Liver (tissue), 9 donors: ENCODE data around the gene GRIA3. TPM values are rescaled to one million over a fixed set of nuclear protein-coding genes. Genes with fewer than 3 reads are reported as not detected.

Experiments
- DNase-seq: peaks from one replicate; pipeline ENCODE4 v3.0.0-alpha.2; 2017; ENCODE audit warnings: low spot score
- H3K27ac ChIP-seq, 2 donors: one replicate each; pipeline ENCODE4 v1.7.0; 2013; ENCODE audit warnings: inconsistent platforms in 2 of 2, low read length in 2 of 2, control low read depth in 1 of 2, low read depth in 1 of 2, mild to moderate bottlenecking in 1 of 2
- H3K27me3 ChIP-seq, 4 donors: one replicate each; pipeline versions ENCODE4 v1.6.1 to v1.7.0; 2013; ENCODE audit warnings: low read length in 3 of 4, inconsistent platforms in 1 of 4, mild to moderate bottlenecking in 1 of 4, moderate library complexity in 1 of 4; ENCODE audit not compliant: control insufficient read depth in 4 of 4, insufficient read depth in 4 of 4
- H3K36me3 ChIP-seq, 4 donors: one replicate each; pipeline versions ENCODE4 v1.6.1 to v1.7.0; 2013; ENCODE audit warnings: low read length in 3 of 4, mild to moderate bottlenecking in 3 of 4, low read depth in 1 of 4, moderate library complexity in 1 of 4; ENCODE audit not compliant: control insufficient read depth in 4 of 4, insufficient read depth in 3 of 4
- H3K4me1 ChIP-seq, 4 donors: one replicate each; pipeline versions ENCODE4 v1.6.1 to v1.7.0; 2013; ENCODE audit warnings: low read length in 3 of 4, mild to moderate bottlenecking in 3 of 4, moderate library complexity in 1 of 4; ENCODE audit not compliant: control insufficient read depth in 4 of 4, insufficient read depth in 4 of 4
- H3K4me3 ChIP-seq, 3 donors: one replicate each; pipeline versions ENCODE4 v1.6.1 to v1.7.0; 2013; ENCODE audit warnings: low read length in 3 of 3, control low read depth in 1 of 3, low read depth in 1 of 3, mild to moderate bottlenecking in 1 of 3
- H3K9ac ChIP-seq, 2 donors: one replicate each; pipeline ENCODE4 v1.7.0; 2013; ENCODE audit warnings: low read length in 2 of 2, mild to moderate bottlenecking in 2 of 2, moderate library complexity in 2 of 2, control low read depth in 1 of 2, low read depth in 1 of 2
- H3K9me3 ChIP-seq, 4 donors: one replicate each; pipeline versions ENCODE4 v1.6.1 to v1.7.0; 2013; ENCODE audit warnings: low read length in 3 of 4; ENCODE audit not compliant: control insufficient read depth in 4 of 4
- EGR1 ChIP-seq, 2 donors: IDR thresholded peaks; 2 replicates each; pipeline ENCODE4 v1.6.1; 2016 to 2018; ENCODE audit warnings: antibody characterized with exemption in 2 of 2, low read depth in 2 of 2
- FOXA1 ChIP-seq: IDR thresholded peaks from 2 replicates; pipeline ENCODE4 v1.6.1; 2016; ENCODE audit warnings: antibody characterized with exemption
- FOXA2 ChIP-seq: IDR thresholded peaks from 2 replicates; pipeline ENCODE4 v1.6.1; 2016; ENCODE audit warnings: antibody characterized with exemption
- GABPA ChIP-seq, 2 donors: IDR thresholded peaks in 1 of 2; conservative IDR thresholded peaks in 1 of 2; 2 replicates each; pipeline ENCODE4 v1.6.1; 2016; ENCODE audit warnings: antibody characterized with exemption in 2 of 2, mild to moderate bottlenecking in 1 of 2, moderate library complexity in 1 of 2
- HNF4A ChIP-seq, 2 donors: conservative IDR thresholded peaks; 2 replicates each; pipeline ENCODE4 v1.6.1; 2016; ENCODE audit warnings: antibody characterized with exemption in 2 of 2, mild to moderate bottlenecking in 2 of 2
- HNF4G ChIP-seq: IDR thresholded peaks from 2 replicates; pipeline ENCODE4 v1.6.1; 2016; ENCODE audit warnings: antibody characterized with exemption
- JUND ChIP-seq, 2 donors: IDR thresholded peaks; 2 replicates each; pipeline ENCODE4 v1.6.1; 2016; ENCODE audit warnings: antibody characterized with exemption in 2 of 2
- NR2F2 ChIP-seq: IDR thresholded peaks from 2 replicates; pipeline ENCODE4 v1.6.1; 2016; ENCODE audit warnings: antibody characterized with exemption
- RAD21 ChIP-seq, 2 donors: IDR thresholded peaks; 2 replicates each; pipeline ENCODE4 v1.6.1; 2016; ENCODE audit warnings: antibody characterized with exemption in 2 of 2, mild to moderate bottlenecking in 2 of 2
- RXRA ChIP-seq, 2 donors: IDR thresholded peaks; 2 replicates each; pipeline ENCODE4 v1.6.1; 2017 to 2018; ENCODE audit warnings: antibody characterized with exemption in 2 of 2, mild to moderate bottlenecking in 1 of 2
- SP1 ChIP-seq: IDR thresholded peaks from 2 replicates; pipeline ENCODE4 v1.6.1; 2018; ENCODE audit warnings: antibody characterized with exemption, mild to moderate bottlenecking
- TAF1 ChIP-seq: conservative IDR thresholded peaks from 2 replicates; pipeline ENCODE4 v1.6.1; 2016; ENCODE audit warnings: antibody characterized with exemption, mild to moderate bottlenecking
- YY1 ChIP-seq: IDR thresholded peaks from 2 replicates; pipeline ENCODE4 v1.6.1; 2016; ENCODE audit warnings: antibody characterized with exemption, mild to moderate bottlenecking
- WGBS: extraction: QIAGEN DNeasy Blood & Tissue Kit; methylation state at CpG from one replicate; pipeline ENCODE4 v1.1.7; 2013; 5-methylcytosine and 5-hydroxymethylcytosine counted together
- polyA plus RNA-seq, 2 donors: library from polyadenylated mRNA; stranded (reverse) in 1 of 2; unstranded in 1 of 2; fragments of 200-250 nt in 1 of 2; fragments of >200 nt in 1 of 2; fragmentation: Nextera tagmentation in 1 of 2; extraction: Ambion mirVana in 1 of 2; gene quantifications; one replicate each; pipeline versions ENCODE4 v1.2.1 to v1.2.3, GENCODE V29; 2013 to 2015
- total RNA-seq, 2 donors: library from RNA; depleted of rRNA; stranded (reverse); fragments of >200 nt; gene quantifications; one replicate each; pipeline ENCODE4 v1.2.3, GENCODE V29; 2014
- TF ChIP-seq, protein P1 (sequence below): IDR thresholded peaks from 2 replicates; pipeline ENCODE4 v1.6.1; 2016; ENCODE audit warnings: antibody characterized with exemption
- TF ChIP-seq, protein P2 (sequence below): fragments of 150-350 bp; IDR thresholded peaks from 2 replicates; pipeline ENCODE4 v1.5.1; 2017; ENCODE audit warnings: improper control_type of control experiment, low read depth, low read length; ENCODE audit not compliant: missing input control
- TF ChIP-seq, protein P3 (sequence below): IDR thresholded peaks from 2 replicates; pipeline ENCODE4 v1.6.1; 2016; ENCODE audit warnings: antibody characterized with exemption
- TF ChIP-seq, protein P4 (sequence below): IDR thresholded peaks from 2 replicates; pipeline ENCODE4 v1.6.1; 2016; ENCODE audit warnings: antibody characterized with exemption, mild to moderate bottlenecking
- TF ChIP-seq, protein P5 (sequence below): IDR thresholded peaks from 2 replicates; pipeline ENCODE4 v1.6.1; 2016; ENCODE audit warnings: antibody characterized with exemption
- donor health status: healthy.
- donor health status: healthy.
- donor health status: healthy.
- donor health status: healthy.
- donor health status: healthy.

GRIA3 gene
- total and polyA plus RNA-seq, 4 donors, result 1.5 to 3.4 (median 2.9) TPM

DNA sequence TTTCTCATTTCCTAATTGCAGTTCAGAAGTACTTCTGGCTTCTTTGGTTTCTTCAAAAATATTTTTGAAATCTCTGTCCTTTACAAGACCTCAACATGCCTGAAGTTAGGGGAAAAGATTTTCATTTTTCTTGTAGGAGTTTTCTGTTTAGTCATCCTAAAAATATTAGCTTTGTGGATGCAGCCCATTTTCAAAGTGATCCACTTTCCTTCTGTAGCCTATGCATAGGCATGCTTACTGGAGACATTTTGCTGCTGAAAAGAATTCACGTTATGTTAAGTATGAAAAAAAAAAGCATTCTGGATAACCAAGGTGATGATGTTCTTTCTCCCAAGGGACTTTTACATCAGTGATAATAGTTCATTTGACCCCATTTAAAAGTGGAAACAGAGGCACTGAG lies 303.2 kb downstream of the GRIA3 start:
- TF ChIP-seq TAF1 (no peak), HNF4G (no peak), RAD21 (IDR thresholded peaks at IDR 0.05) (no peak), HNF4A (conservative IDR thresholded peaks at IDR 0.05) (no peak), SP1 (no peak), FOXA2 (no peak), EGR1 (IDR thresholded peaks at IDR 0.05; ENCODE audit: low read depth in 2 of 2) (no peak), FOXA1 (no peak), RXRA (IDR thresholded peaks at IDR 0.05) (no peak), NR2F2 (no peak), GABPA (IDR thresholded peaks at IDR 0.05 in 1 of 2, conservative IDR thresholded peaks at IDR 0.05 in 1 of 2) (no peak), JUND (IDR thresholded peaks at IDR 0.05) (no peak), YY1 (no peak)
- TF ChIP-seq, protein P1, sequence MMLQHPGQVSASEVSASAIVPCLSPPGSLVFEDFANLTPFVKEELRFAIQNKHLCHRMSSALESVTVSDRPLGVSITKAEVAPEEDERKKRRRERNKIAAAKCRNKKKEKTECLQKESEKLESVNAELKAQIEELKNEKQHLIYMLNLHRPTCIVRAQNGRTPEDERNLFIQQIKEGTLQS, result no peak
- TF ChIP-seq, protein P2, sequence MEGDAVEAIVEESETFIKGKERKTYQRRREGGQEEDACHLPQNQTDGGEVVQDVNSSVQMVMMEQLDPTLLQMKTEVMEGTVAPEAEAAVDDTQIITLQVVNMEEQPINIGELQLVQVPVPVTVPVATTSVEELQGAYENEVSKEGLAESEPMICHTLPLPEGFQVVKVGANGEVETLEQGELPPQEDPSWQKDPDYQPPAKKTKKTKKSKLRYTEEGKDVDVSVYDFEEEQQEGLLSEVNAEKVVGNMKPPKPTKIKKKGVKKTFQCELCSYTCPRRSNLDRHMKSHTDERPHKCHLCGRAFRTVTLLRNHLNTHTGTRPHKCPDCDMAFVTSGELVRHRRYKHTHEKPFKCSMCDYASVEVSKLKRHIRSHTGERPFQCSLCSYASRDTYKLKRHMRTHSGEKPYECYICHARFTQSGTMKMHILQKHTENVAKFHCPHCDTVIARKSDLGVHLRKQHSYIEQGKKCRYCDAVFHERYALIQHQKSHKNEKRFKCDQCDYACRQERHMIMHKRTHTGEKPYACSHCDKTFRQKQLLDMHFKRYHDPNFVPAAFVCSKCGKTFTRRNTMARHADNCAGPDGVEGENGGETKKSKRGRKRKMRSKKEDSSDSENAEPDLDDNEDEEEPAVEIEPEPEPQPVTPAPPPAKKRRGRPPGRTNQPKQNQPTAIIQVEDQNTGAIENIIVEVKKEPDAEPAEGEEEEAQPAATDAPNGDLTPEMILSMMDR, result no peak
- TF ChIP-seq, protein P3, sequence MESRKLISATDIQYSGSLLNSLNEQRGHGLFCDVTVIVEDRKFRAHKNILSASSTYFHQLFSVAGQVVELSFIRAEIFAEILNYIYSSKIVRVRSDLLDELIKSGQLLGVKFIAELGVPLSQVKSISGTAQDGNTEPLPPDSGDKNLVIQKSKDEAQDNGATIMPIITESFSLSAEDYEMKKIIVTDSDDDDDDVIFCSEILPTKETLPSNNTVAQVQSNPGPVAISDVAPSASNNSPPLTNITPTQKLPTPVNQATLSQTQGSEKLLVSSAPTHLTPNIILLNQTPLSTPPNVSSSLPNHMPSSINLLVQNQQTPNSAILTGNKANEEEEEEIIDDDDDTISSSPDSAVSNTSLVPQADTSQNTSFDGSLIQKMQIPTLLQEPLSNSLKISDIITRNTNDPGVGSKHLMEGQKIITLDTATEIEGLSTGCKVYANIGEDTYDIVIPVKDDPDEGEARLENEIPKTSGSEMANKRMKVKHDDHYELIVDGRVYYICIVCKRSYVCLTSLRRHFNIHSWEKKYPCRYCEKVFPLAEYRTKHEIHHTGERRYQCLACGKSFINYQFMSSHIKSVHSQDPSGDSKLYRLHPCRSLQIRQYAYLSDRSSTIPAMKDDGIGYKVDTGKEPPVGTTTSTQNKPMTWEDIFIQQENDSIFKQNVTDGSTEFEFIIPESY, result no peak
- TF ChIP-seq, protein P4, sequence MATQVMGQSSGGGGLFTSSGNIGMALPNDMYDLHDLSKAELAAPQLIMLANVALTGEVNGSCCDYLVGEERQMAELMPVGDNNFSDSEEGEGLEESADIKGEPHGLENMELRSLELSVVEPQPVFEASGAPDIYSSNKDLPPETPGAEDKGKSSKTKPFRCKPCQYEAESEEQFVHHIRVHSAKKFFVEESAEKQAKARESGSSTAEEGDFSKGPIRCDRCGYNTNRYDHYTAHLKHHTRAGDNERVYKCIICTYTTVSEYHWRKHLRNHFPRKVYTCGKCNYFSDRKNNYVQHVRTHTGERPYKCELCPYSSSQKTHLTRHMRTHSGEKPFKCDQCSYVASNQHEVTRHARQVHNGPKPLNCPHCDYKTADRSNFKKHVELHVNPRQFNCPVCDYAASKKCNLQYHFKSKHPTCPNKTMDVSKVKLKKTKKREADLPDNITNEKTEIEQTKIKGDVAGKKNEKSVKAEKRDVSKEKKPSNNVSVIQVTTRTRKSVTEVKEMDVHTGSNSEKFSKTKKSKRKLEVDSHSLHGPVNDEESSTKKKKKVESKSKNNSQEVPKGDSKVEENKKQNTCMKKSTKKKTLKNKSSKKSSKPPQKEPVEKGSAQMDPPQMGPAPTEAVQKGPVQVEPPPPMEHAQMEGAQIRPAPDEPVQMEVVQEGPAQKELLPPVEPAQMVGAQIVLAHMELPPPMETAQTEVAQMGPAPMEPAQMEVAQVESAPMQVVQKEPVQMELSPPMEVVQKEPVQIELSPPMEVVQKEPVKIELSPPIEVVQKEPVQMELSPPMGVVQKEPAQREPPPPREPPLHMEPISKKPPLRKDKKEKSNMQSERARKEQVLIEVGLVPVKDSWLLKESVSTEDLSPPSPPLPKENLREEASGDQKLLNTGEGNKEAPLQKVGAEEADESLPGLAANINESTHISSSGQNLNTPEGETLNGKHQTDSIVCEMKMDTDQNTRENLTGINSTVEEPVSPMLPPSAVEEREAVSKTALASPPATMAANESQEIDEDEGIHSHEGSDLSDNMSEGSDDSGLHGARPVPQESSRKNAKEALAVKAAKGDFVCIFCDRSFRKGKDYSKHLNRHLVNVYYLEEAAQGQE, result no peak
- TF ChIP-seq, protein P5, sequence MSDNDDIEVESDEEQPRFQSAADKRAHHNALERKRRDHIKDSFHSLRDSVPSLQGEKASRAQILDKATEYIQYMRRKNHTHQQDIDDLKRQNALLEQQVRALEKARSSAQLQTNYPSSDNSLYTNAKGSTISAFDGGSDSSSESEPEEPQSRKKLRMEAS, result no peak
- no peak for DNase-seq
- no peaks in the 10 kb centered on the region for H3K27me3 ChIP-seq
- WGBS, result 98% methylated on average over 1 of the region's 1 CpG
- no peak overlapping the region for H3K9ac ChIP-seq
- no peaks in the 10 kb centered on the region for H3K36me3 ChIP-seq
- no peak overlapping the region for H3K4me3 ChIP-seq
- no peak overlapping the region for H3K27ac ChIP-seq
- H3K4me1 ChIP-seq, result no peaks in the 10 kb centered on the region
- no peaks in the 10 kb centered on the region for H3K9me3 ChIP-seq
